Measurements from ENCODE around the gene PRKN. TPM values are rescaled to one million over a fixed set of nuclear protein-coding genes. Genes with fewer than 3 reads are reported as not detected.

PRKN gene
- total and polyA plus RNA-seq, 5 experiments from 2014 or later: 2.2 to 5.6 (median 3.5) TPM

GRCh38 chr6:162217058-162217457 is 510.5 kb downstream of the PRKN start:
- no peak for ATAC-seq
- POLR2A ChIA-PET: no interaction called here
- no peak overlapping the region for H3K4me3 Mint-ChIP-seq
- no peaks in the 10 kb centered on the region for H3K4me1 Mint-ChIP-seq
- no peak for DNase-seq
- H3K9me3 Mint-ChIP-seq: peaks cover 0 to 9% (median 0%) of the 10 kb centered on the region in 9 donors
- no peak overlapping the region for H3K27ac Mint-ChIP-seq
- H3K27me3 Mint-ChIP-seq: no peaks in the 10 kb centered on the region
- H3K36me3 Mint-ChIP-seq: peaks cover 0 to 3% (median 0%) of the 10 kb centered on the region in 3 donors

GRCh38 chr6:162211777-162212176 is 515.8 kb downstream of the PRKN start:
- no peaks in the 10 kb centered on the region for H3K27me3 Mint-ChIP-seq
- POLR2A ChIA-PET: no interaction called here
- H3K4me1 Mint-ChIP-seq: no peaks in the 10 kb centered on the region
- DNase-seq: no peak
- no peak overlapping the region for H3K27ac Mint-ChIP-seq
- H3K9me3 Mint-ChIP-seq: peaks cover 0 to 24% (median 3%) of the 10 kb centered on the region in 9 donors
- H3K4me3 Mint-ChIP-seq: no peak overlapping the region
- ATAC-seq: no peak
- H3K36me3 Mint-ChIP-seq: peaks cover 0 to 5% (median 2%) of the 10 kb centered on the region in 3 donors

GRCh38 chr6:162211022-162211421 is 516.5 kb downstream of the PRKN start:
- Mint-ChIP-seq H3K4me3 (no peak overlapping the region), H3K36me3 (peaks cover 0 to 5% (median 2%) of the 10 kb centered on the region in 3 donors), H3K27ac (no peak overlapping the region), H3K27me3 (no peaks in the 10 kb centered on the region), H3K4me1 (no peaks in the 10 kb centered on the region), H3K9me3 (peaks cover 0 to 24% (median 2%) of the 10 kb centered on the region in 9 donors)
- no peak for ATAC-seq
- POLR2A ChIA-PET: no interaction called here
- no peak for DNase-seq

- Mint-ChIP-seq H3K27ac (peak overlapping the region in 1 of 10 donors; percentile 21), H3K27me3 (no peaks in the 10 kb centered on the region), H3K9me3 (peaks cover 0 to 4% (median 0%) of the 10 kb centered on the region in 9 donors), H3K4me3 (no peak overlapping the region), H3K4me1 (no peaks in the 10 kb centered on the region), H3K36me3 (peaks cover 2 to 12% (median 9%) of the 10 kb centered on the region in 3 donors)
- POLR2A ChIA-PET: no interaction called here
- ATAC-seq (no peak), DNase-seq (no peak)
Measured at GRCh38 chr6:162203287-162203686, 524.3 kb downstream of the PRKN start.

GRCh38 chr6:162200945-162201690 is 526.4 kb downstream of the PRKN start:
- Mint-ChIP-seq H3K4me3 (no peak overlapping the region), H3K27me3 (no peaks in the 10 kb centered on the region), H3K27ac (no peak overlapping the region), H3K36me3 (peaks cover 2 to 18% (median 4%) of the 10 kb centered on the region in 3 donors), H3K9me3 (peaks cover 0 to 3% (median 0%) of the 10 kb centered on the region in 9 donors), H3K4me1 (no peaks in the 10 kb centered on the region)
- DNase-seq (no peak), ATAC-seq (no peak)
- POLR2A ChIA-PET: no interaction called here

- peaks cover 0 to 3% (median 0%) of the 10 kb centered on the region in 9 donors for H3K9me3 Mint-ChIP-seq
- H3K4me1 Mint-ChIP-seq: no peaks in the 10 kb centered on the region
- no peak overlapping the region for H3K4me3 Mint-ChIP-seq
- H3K27ac Mint-ChIP-seq: no peak overlapping the region
- no peaks in the 10 kb centered on the region for H3K27me3 Mint-ChIP-seq
- DNase-seq: no peak
- H3K36me3 Mint-ChIP-seq: peaks cover 0 to 12% (median 2%) of the 10 kb centered on the region in 3 donors
- ATAC-seq: no peak
- POLR2A ChIA-PET: no interaction called here
Measured at GRCh38 chr6:162200041-162200440, 527.5 kb downstream of the PRKN start.

GRCh38 chr6:162198925-162199324 is 528.6 kb downstream of the PRKN start:
- no peak overlapping the region for H3K4me3 Mint-ChIP-seq
- POLR2A ChIA-PET: no interaction called here
- H3K4me1 Mint-ChIP-seq: no peaks in the 10 kb centered on the region
- H3K27me3 Mint-ChIP-seq: no peaks in the 10 kb centered on the region
- H3K27ac Mint-ChIP-seq: no peak overlapping the region
- DNase-seq (no peak), ATAC-seq (no peak)
- peaks cover 0 to 3% (median 0%) of the 10 kb centered on the region in 9 donors for H3K9me3 Mint-ChIP-seq
- peaks cover 0 to 8% (median 0%) of the 10 kb centered on the region in 3 donors for H3K36me3 Mint-ChIP-seq

GRCh38 chr6:162198076-162198475 is 529.5 kb downstream of the PRKN start:
- POLR2A ChIA-PET: no interaction called here
- no peak for ATAC-seq
- Mint-ChIP-seq H3K27ac (no peak overlapping the region), H3K4me1 (peaks cover 0 to 2% (median 0%) of the 10 kb centered on the region in 4 donors), H3K9me3 (peaks cover 0 to 4% (median 2%) of the 10 kb centered on the region in 9 donors), H3K36me3 (peaks cover 5 to 15% (median 8%) of the 10 kb centered on the region in 3 donors), H3K27me3 (no peaks in the 10 kb centered on the region), H3K4me3 (no peak overlapping the region)
- no peak for DNase-seq

- Mint-ChIP-seq H3K27ac (no peak overlapping the region), H3K4me3 (no peak overlapping the region), H3K9me3 (peaks cover 0 to 8% (median 3%) of the 10 kb centered on the region in 9 donors), H3K4me1 (peaks cover 0 to 2% (median 0%) of the 10 kb centered on the region in 4 donors), H3K27me3 (no peaks in the 10 kb centered on the region), H3K36me3 (peaks cover 5 to 18% (median 8%) of the 10 kb centered on the region in 3 donors)
- POLR2A ChIA-PET: no interaction called here
- ATAC-seq: no peak
- no peak for DNase-seq
Measured at GRCh38 chr6:162195441-162195840, 532.1 kb downstream of the PRKN start.

- Mint-ChIP-seq H3K4me1 (peaks cover 0 to 2% (median 0%) of the 10 kb centered on the region in 4 donors), H3K36me3 (peaks cover 5 to 26% (median 13%) of the 10 kb centered on the region in 3 donors), H3K9me3 (peaks cover 0 to 30% (median 6%) of the 10 kb centered on the region in 9 donors), H3K27me3 (no peaks in the 10 kb centered on the region), H3K4me3 (no peak overlapping the region), H3K27ac (no peak overlapping the region)
- DNase-seq (no peak), ATAC-seq (no peak)
- POLR2A ChIA-PET: no interaction called here
Measured at GRCh38 chr6:162190981-162191380, 536.6 kb downstream of the PRKN start.

- POLR2A ChIA-PET: no interaction called here
- Mint-ChIP-seq H3K9me3 (peaks cover 0 to 26% (median 7%) of the 10 kb centered on the region in 9 donors), H3K4me3 (no peak overlapping the region), H3K27ac (no peak overlapping the region), H3K27me3 (no peaks in the 10 kb centered on the region), H3K4me1 (no peaks in the 10 kb centered on the region), H3K36me3 (peaks cover 0 to 19% (median 5%) of the 10 kb centered on the region in 3 donors)
- no peak for DNase-seq
- no peak for ATAC-seq
Measured at GRCh38 chr6:162187168-162187935, 540.2 kb downstream of the PRKN start.

- peaks cover 0 to 22% (median 7%) of the 10 kb centered on the region in 9 donors for H3K9me3 Mint-ChIP-seq
- ATAC-seq (no peak), DNase-seq (no peak)
- H3K27me3 Mint-ChIP-seq: no peaks in the 10 kb centered on the region
- POLR2A ChIA-PET: no interaction called here
- no peak overlapping the region for H3K4me3 Mint-ChIP-seq
- peaks cover 0 to 16% (median 5%) of the 10 kb centered on the region in 3 donors for H3K36me3 Mint-ChIP-seq
- H3K4me1 Mint-ChIP-seq: peaks cover 0 to 7% (median 0%) of the 10 kb centered on the region in 4 donors
- H3K27ac Mint-ChIP-seq: no peak overlapping the region
Measured at GRCh38 chr6:162184465-162184864, 543.1 kb downstream of the PRKN start.

GRCh38 chr6:162181741-162182401 is 545.7 kb downstream of the PRKN start:
- Mint-ChIP-seq H3K36me3 (peaks cover 0 to 8% (median 0%) of the 10 kb centered on the region in 3 donors), H3K9me3 (peaks cover 0 to 8% (median 0%) of the 10 kb centered on the region in 9 donors), H3K4me3 (no peak overlapping the region), H3K27ac (no peak overlapping the region), H3K4me1 (peaks cover 0 to 7% (median 1%) of the 10 kb centered on the region in 4 donors), H3K27me3 (no peaks in the 10 kb centered on the region)
- ATAC-seq (no peak), DNase-seq (no peak)
- POLR2A ChIA-PET: no interaction called here

Measured in naive thymus-derived CD8-positive, alpha-beta T cell (primary cell).